SK-N-MC (cell line): ENCODE measurements around the gene ANKS1B.

ENCODE experiments used
- DNase-seq: peaks from one replicate; pipeline ENCODE4 v3.0.0-alpha.2; 2011; ENCODE audit warnings: low read depth, low spot score
- H3K27ac ChIP-seq: fragments of 200-600 bp; sonication (generic); 2 replicates; pipeline ENCODE4 v1.5.1; 2016; ENCODE audit warnings: mixed run types
- H3K36me3 ChIP-seq: fragments of 200-600 bp; sonication (generic); 2 replicates; pipeline ENCODE4 v1.6.1; 2017; ENCODE audit warnings: antibody characterized with exemption, low read length, mixed read lengths; ENCODE audit not compliant: insufficient read depth
- H3K4me3 ChIP-seq: fragments of 200-600 bp; sonication (generic); 2 replicates; pipeline ENCODE4 v1.5.1; 2016
- H3K9ac ChIP-seq: fragments of 200-600 bp; sonication (generic); 2 replicates; pipeline ENCODE4 v1.8.0; 2017; ENCODE audit warnings: mixed run types, mixed read lengths; ENCODE audit not compliant: insufficient read length
- H3K9me3 ChIP-seq: fragments of 200-600 bp; sonication (generic); 2 replicates; pipeline ENCODE4 v1.6.1; 2017; ENCODE audit warnings: low read depth, mild to moderate bottlenecking, antibody characterized with exemption, low read length, moderate library complexity, mixed read lengths
- EZH2 ChIP-seq: fragments of 200-600 bp; sonication (generic); IDR thresholded peaks from one replicate; pipeline ENCODE4 v1.6.1; 2017; ENCODE audit warnings: antibody characterized with exemption
- FOXP2 ChIP-seq: optimal IDR thresholded peaks from 2 replicates; pipeline ENCODE3; 2011; ENCODE audit warnings: mild to moderate bottlenecking, moderate library complexity; ENCODE audit not compliant: insufficient read depth; ENCODE audit errors: extremely low read length, control extremely low read depth
- POLR2AphosphoS5 ChIP-seq: IDR thresholded peaks from 2 replicates; pipeline ENCODE4 v1.6.1; 2012; ENCODE audit warnings: mild to moderate bottlenecking, low read depth, low read length, borderline replicate concordance

ANKS1B gene

GRCh38 chr12:99153293-99153692 is 831.4 kb downstream of the ANKS1B start:
- Histone ChIP-seq H3K36me3 (no peaks in the 10 kb centered on the region), H3K9ac (no peak overlapping the region), H3K27ac (no peak overlapping the region), H3K9me3 (no peaks in the 10 kb centered on the region), H3K4me3 (no peak overlapping the region)
- no peak for DNase-seq
- no peak for TF ChIP-seq FOXP2
- no peak for TF ChIP-seq EZH2
- TF ChIP-seq POLR2AphosphoS5, result no peak

GRCh38 chr12:99152337-99152736 is 832.4 kb downstream of the ANKS1B start:
- no peak overlapping the region for H3K9ac ChIP-seq
- H3K27ac ChIP-seq, result no peak overlapping the region
- no peaks in the 10 kb centered on the region for H3K9me3 ChIP-seq
- no peaks in the 10 kb centered on the region for H3K36me3 ChIP-seq
- DNase-seq, result no peak
- TF ChIP-seq POLR2AphosphoS5 (no peak), EZH2 (no peak), FOXP2 (no peak)
- no peak overlapping the region for H3K4me3 ChIP-seq

- H3K4me3 ChIP-seq, result no peak overlapping the region
- no peaks in the 10 kb centered on the region for H3K36me3 ChIP-seq
- H3K27ac ChIP-seq, result no peak overlapping the region
- TF ChIP-seq POLR2AphosphoS5 (no peak), FOXP2 (no peak), EZH2 (no peak)
- H3K9me3 ChIP-seq, result no peaks in the 10 kb centered on the region
- H3K9ac ChIP-seq, result no peak overlapping the region
- DNase-seq, result no peak
These were observed 833.0 kb downstream of the ANKS1B start for GRCh38 chr12:99151744-99152143.

GRCh38 chr12:99147130-99147529 is 837.6 kb downstream of the ANKS1B start:
- TF ChIP-seq EZH2 (no peak), POLR2AphosphoS5 (no peak), FOXP2 (no peak)
- Histone ChIP-seq H3K36me3 (no peaks in the 10 kb centered on the region), H3K9me3 (no peaks in the 10 kb centered on the region), H3K9ac (no peak overlapping the region), H3K4me3 (no peak overlapping the region), H3K27ac (no peak overlapping the region)
- DNase-seq, result no peak

GRCh38 chr12:99146730-99147129 is 838.0 kb downstream of the ANKS1B start:
- Histone ChIP-seq H3K9ac (no peak overlapping the region), H3K4me3 (no peak overlapping the region), H3K36me3 (no peaks in the 10 kb centered on the region), H3K9me3 (no peaks in the 10 kb centered on the region), H3K27ac (no peak overlapping the region)
- DNase-seq, result no peak
- TF ChIP-seq POLR2AphosphoS5, result no peak
- TF ChIP-seq EZH2, result no peak
- no peak for TF ChIP-seq FOXP2

GRCh38 chr12:99146185-99146584 is 838.6 kb downstream of the ANKS1B start:
- TF ChIP-seq EZH2 (no peak), POLR2AphosphoS5 (no peak), FOXP2 (no peak)
- no peak for DNase-seq

GRCh38 chr12:99142651-99143050 is 842.1 kb downstream of the ANKS1B start:
- H3K4me3 ChIP-seq, result no peak overlapping the region
- DNase-seq, result no peak
- H3K36me3 ChIP-seq, result no peaks in the 10 kb centered on the region
- H3K9ac ChIP-seq, result no peak overlapping the region
- no peaks in the 10 kb centered on the region for H3K9me3 ChIP-seq
- no peak overlapping the region for H3K27ac ChIP-seq
- TF ChIP-seq FOXP2, result no peak
- no peak for TF ChIP-seq EZH2
- TF ChIP-seq POLR2AphosphoS5, result no peak

More at GRCh38 chr12:99146185-99146584, 838.6 kb downstream of the ANKS1B start:
- Histone ChIP-seq H3K27ac (no peak overlapping the region), H3K4me3 (no peak overlapping the region), H3K9me3 (no peaks in the 10 kb centered on the region), H3K9ac (no peak overlapping the region), H3K36me3 (no peaks in the 10 kb centered on the region)

GRCh38 chr12:99140017-99140720 is 844.6 kb downstream of the ANKS1B start:
- no peak for DNase-seq
- H3K4me3 ChIP-seq, result no peak overlapping the region
- no peaks in the 10 kb centered on the region for H3K36me3 ChIP-seq
- H3K27ac ChIP-seq, result no peak overlapping the region
- H3K9ac ChIP-seq, result no peak overlapping the region
- TF ChIP-seq POLR2AphosphoS5 (no peak), EZH2 (no peak)
- H3K9me3 ChIP-seq, result no peaks in the 10 kb centered on the region

- H3K27ac ChIP-seq, result no peak overlapping the region
- H3K9me3 ChIP-seq, result no peaks in the 10 kb centered on the region
- no peak for DNase-seq
- TF ChIP-seq POLR2AphosphoS5 (no peak), EZH2 (no peak), FOXP2 (no peak)
- H3K9ac ChIP-seq, result no peak overlapping the region
- no peak overlapping the region for H3K4me3 ChIP-seq
- no peaks in the 10 kb centered on the region for H3K36me3 ChIP-seq
These were observed 846.3 kb downstream of the ANKS1B start for GRCh38 chr12:99138393-99138792.

GRCh38 chr12:99137124-99137855 is 847.4 kb downstream of the ANKS1B start:
- H3K36me3 ChIP-seq, result no peaks in the 10 kb centered on the region
- DNase-seq, result no peak
- no peak overlapping the region for H3K27ac ChIP-seq
- no peak overlapping the region for H3K9ac ChIP-seq
- TF ChIP-seq EZH2, result no peak
- TF ChIP-seq POLR2AphosphoS5, result no peak
- no peak for TF ChIP-seq FOXP2
- no peaks in the 10 kb centered on the region for H3K9me3 ChIP-seq
- H3K4me3 ChIP-seq, result no peak overlapping the region
